H1 (cell line): Measurements from ENCODE around the gene APH1A. TPM values are rescaled to one million over a fixed set of nuclear protein-coding genes. Genes with fewer than 3 reads are reported as not detected.

ENCODE experiments used
- CBX8 ChIP-seq: fragments of 300-800, 300-1000 bp; sonication (generic); IDR thresholded peaks from 2 replicates; pipeline ENCODE4 v1.7.1; 2016; ENCODE audit warnings: low read depth, low read length, borderline replicate concordance
- CHD2 ChIP-seq: IDR thresholded peaks from 2 replicates; pipeline ENCODE4 v1.6.1; 2012; ENCODE audit warnings: low read length, improper control_type of control experiment
- CHD7 ChIP-seq: fragments of 300-600 bp; sonication (generic); IDR thresholded peaks from 2 replicates; pipeline ENCODE4 v1.7.1; 2012; ENCODE audit warnings: low read length, moderate library complexity, mild to moderate bottlenecking, inconsistent platforms; ENCODE audit not compliant: insufficient replicate concordance
- FOSL1 ChIP-seq: IDR thresholded peaks from 2 replicates; pipeline ENCODE4 v1.6.1; 2011; ENCODE audit warnings: mild to moderate bottlenecking, low read depth, low read length, moderate library complexity; ENCODE audit not compliant: insufficient read depth
- POLR2A ChIP-seq, 2 experiments: IDR thresholded peaks; 1 replicate in 1 of 2; 2 replicates in 1 of 2; pipeline ENCODE4 v1.6.1; 2011; ENCODE audit warnings: low read depth in 2 of 2, low read length in 2 of 2, mild to moderate bottlenecking in 2 of 2; ENCODE audit errors: control extremely low read depth in 1 of 2
- SIN3A ChIP-seq, 2 experiments: IDR thresholded peaks in 1 of 2; conservative IDR thresholded peaks in 1 of 2; 2 replicates each; pipeline ENCODE4 v1.6.1; 2011 to 2012; ENCODE audit warnings: low read length in 2 of 2, improper control_type of control experiment in 1 of 2, low read depth in 1 of 2, mild to moderate bottlenecking in 1 of 2
- SIRT6 ChIP-seq: IDR thresholded peaks from one replicate; pipeline ENCODE4 v1.7.1; 2012; ENCODE audit warnings: low read length, inconsistent platforms
- TAF7 ChIP-seq: optimal IDR thresholded peaks from 2 replicates; pipeline ENCODE3; 2011; ENCODE audit warnings: low read depth, mild to moderate bottlenecking, inconsistent platforms, low read length, moderate library complexity, borderline replicate concordance
- USF2 ChIP-seq: IDR thresholded peaks from 2 replicates; pipeline ENCODE4 v1.6.1; 2011; ENCODE audit warnings: low read length, improper control_type of control experiment
- polyA plus RNA-seq, 7 experiments: library from polyadenylated mRNA; depleted of rRNA in 3 of 7; stranded (reverse) in 5 of 7; unstranded in 2 of 7; fragments of >200 nt in 5 of 7; fragments of 200-250 nt in 2 of 7; gene quantifications; 1 replicate in 5 of 7; 2 replicates in 1 of 7; 4 replicates in 1 of 7; pipeline versions ENCODE4 v1.2.1 to v1.2.3, GENCODE V29; 2011 to 2013; ENCODE audit warnings: missing spikeins in 2 of 7, mixed read lengths in 2 of 7
- total RNA-seq: library from RNA; stranded (reverse); fragmentation: NEBNext Ultra II Directional; extraction: Animal tissue kit (Norgen Biotek cat#: 25700); gene quantifications from 2 replicates; pipeline ENCODE4 v1.2.1, GENCODE V29; 2021

Gene APH1A
- total and polyA plus RNA-seq, 2 of the 8 experiments (the other 6 are each of a cell fraction or from before 2014, with no cell fraction given): 111 to 183 TPM

GRCh38 chr1:150268705-150269403, at the start of gene APH1A (continued):
- TF ChIP-seq CHD2 (no peak), TAF7 (no peak), USF2 (no peak), POLR2A (IDR thresholded peaks at IDR 0.05; ENCODE audit: control extremely low read depth in 1 of 2, low read depth in 2 of 2, low read length in 2 of 2) (no peak; a peak in 1 of 3 replicates), CHD7 (peak; percentile 45), FOSL1 (no peak), SIRT6 (no peak), CBX8 (no peak), SIN3A (conservative IDR thresholded peaks at IDR 0.05 in 1 of 2, IDR thresholded peaks at IDR 0.05 in 1 of 2; ENCODE audit: low read depth in 1 of 2, low read length in 2 of 2) (peak; percentile 29 to 90; a peak in 3 of 4 replicates)
